GM12872 (cell line): ENCODE results near the gene ACSF2.

Experiments used
- CTCF ChIP-seq: IDR thresholded peaks from 3 replicates; pipeline ENCODE4 v1.5.1; 2011; ENCODE audit warnings: low read depth, mild to moderate bottlenecking, low read length, moderate library complexity; ENCODE audit not compliant: insufficient read depth

ACSF2 gene

DNA sequence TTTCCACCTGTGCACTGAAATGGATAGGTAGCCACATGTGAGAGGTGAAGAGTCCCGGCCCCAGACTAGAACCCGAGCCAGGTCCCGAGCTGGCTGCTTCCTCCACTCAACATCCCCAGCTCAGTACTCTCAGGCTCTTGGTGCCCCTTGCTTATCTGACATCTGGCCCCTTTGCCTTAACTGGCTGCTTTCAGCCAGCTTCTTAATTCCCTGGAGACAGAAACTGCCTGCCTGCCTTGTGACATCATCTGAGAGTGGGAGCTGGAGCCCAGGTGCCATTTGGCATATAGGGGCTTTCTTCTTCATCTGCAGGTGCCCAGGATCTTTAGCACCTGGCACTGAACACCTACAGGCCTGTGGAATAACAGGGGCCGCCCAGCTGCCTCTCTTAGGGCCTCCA lies 33.7 kb downstream of the ACSF2 start:
- no peak for TF ChIP-seq CTCF

DNA sequence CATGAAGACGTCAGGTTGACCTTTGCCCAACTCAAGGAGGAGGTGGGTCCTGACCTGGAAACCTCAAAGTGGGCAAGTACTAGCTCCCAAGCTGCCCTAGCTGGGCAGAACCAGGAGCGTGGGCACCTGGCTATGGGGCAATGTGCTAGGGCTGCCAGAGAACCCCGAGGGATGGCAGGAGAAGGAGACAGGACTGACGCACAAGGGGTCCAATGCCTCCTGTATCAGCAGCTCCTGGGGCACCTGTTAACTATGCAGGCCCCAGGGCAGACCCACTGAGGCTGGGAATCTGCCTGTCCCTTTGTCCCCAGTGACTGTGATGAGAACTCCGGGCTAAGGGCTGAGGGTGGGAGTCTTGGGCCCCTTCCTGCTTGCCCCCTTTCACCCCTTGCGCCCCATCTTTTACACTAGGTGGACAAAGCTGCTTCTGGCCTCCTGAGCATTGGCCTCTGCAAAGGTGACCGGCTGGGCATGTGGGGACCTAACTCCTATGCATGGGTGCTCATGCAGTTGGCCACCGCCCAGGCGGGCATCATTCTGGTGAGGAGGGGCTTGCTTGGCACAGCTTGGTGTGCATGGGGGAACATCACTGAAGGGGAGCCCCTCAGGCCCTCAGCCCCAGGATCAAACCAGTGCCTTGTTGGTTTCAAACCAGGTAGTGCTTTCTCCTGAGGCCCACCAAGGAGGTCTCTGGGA lies 35.0 kb downstream of the ACSF2 start:
- TF ChIP-seq CTCF, result no peak

GRCh38 chr17:50461550-50462132 lies 35.6 kb downstream of the ACSF2 start:
- TF ChIP-seq CTCF, result no peak

DNA sequence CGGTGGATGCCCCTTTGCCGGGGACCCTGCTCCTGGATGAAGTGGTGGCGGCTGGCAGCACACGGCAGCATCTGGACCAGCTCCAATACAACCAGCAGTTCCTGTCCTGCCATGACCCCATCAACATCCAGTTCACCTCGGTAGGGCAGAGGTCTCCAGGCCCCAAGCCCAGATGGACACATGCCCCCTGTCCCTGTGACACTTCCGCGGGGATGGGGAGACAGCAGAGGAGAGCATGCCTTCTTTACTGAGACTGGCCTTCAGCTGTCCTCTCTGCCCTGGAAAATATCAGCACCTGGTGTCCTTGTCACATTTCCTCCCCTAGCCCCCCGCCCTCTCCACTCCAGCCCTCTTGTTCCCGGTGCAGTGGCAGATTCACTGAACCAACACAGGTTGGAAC lies 36.4 kb downstream of the ACSF2 start:
- no peak for TF ChIP-seq CTCF

GRCh38 chr17:50464121-50464520 lies 38.1 kb downstream of the ACSF2 start:
- TF ChIP-seq CTCF, result no peak

DNA sequence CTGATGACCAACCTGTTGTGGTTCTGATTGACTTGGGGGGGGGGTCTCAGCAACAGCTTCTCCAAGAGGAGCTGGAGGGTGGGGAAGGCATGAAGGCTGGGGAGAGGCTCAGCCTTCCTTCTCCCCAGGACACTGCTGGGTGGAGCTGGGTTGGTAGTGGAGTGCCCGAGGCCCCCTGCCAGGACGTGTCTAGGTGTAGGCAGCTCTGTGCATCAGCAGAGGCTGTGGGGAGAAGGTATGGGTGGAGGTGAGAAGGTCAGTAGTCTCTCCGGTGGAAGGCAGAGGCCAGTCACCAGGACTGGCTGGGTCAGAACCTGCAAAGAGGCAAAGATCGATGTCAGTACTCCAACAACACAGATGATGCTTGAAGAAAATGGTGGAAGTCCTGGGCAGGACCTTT lies 38.7 kb downstream of the ACSF2 start:
- TF ChIP-seq CTCF, result no peak

DNA sequence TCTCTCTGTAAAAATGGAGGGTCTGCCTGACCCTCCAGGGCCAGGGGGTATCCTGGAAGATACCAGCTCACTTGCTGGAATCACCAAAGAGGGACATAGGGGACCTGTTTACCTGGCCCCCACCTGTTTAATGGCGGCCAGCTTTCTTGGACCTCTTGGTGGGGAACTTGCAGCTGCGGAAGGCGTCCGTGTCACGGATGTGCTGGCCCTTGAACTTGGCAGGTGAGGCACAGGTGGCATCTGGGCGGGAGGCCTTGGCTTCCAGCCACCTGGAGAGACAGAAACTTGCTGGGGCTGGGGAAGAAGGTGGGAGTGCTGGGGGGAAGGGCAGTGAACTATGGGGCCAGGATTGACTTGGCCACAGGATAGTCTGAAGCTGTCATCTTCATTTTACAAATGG lies 39.2 kb downstream of the ACSF2 start:
- TF ChIP-seq CTCF, result no peak
